HG03342 (cell line): Measurements from ENCODE around the gene CACNB4.
"Not testable (repeated sequence)": the region's sequence is repeated elsewhere in the genome, so short reads cannot be mapped to it uniquely, and the experiment has no call there.

Experiments
- ATAC-seq: cut with Tn5 transposase; IDR thresholded peaks from one replicate; pipeline ENCODE4 v1.9.1; 2021; ENCODE audit warnings: mild to moderate bottlenecking, moderate library complexity; ENCODE audit not compliant: unreplicated experiment

CACNB4 gene

DNA sequence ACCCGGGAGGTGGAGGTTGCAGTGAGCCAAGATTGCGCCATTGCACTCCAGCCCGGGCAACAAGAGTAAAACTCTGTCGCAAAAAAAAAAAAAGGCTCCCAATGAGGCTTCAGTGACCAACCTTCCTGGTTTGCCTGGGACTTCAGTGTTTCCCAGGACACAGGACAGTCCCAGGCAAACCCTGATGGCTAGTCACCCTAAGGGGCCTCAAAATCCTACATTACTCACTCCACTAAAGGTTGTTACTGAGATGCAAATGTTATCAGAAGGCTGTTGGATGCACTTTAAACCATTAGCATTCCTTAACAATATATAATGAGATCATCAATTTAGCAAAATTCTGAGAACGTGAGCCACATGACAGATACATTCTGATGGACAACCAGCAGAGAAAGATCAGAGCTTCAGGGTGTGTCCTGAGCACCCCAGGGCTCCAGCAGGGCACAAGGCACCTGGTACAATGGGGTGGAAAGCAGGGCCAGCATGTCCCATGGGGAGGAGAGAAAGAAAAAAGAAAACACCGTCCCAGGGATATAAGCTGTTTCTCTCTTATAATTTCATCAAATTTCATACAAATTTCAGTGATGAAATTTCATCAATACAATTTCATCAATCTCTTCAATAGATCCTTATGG is 152.5 kb downstream of the CACNB4 start:
- no peak for ATAC-seq

GRCh38 chr2:151945602-151946001 is 153.2 kb downstream of the CACNB4 start:
- no peak for ATAC-seq

GRCh38 chr2:151945186-151945585 is 153.7 kb downstream of the CACNB4 start:
- ATAC-seq: no peak

GRCh38 chr2:151943461-151943860 is 155.4 kb downstream of the CACNB4 start:
- no peak for ATAC-seq

DNA sequence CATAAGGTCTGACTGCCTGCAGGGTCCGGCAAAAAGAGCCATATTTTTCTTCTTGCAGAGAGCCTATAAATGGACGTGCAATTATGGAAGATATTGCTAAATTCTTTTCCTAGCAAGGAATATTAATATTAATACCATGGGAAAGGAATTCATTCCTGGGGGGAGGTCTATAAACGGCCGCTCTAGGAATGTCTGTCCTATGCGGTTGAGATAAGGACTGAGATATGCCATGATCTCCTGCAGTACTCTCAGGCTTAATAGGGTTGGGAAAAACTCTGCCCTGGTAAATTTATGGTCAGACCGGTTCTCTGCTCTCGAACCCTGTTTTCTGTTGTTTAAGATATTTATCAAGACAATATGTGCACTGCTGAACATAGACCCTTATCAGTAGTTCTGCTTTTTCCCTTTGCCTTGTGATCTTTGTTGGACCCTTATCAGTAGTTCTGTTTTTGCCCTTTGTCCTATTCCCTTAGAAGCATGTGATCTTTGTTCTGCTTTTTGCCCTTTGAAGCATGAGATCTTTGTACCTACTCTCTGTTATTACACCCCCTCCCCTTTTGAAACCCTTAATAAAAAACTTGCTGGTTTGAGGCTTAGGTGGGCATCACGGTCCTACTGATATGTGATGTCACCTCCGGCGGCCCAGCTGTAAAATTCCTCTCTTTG is 156.2 kb downstream of the CACNB4 start:
- not testable (repeated sequence) for ATAC-seq

DNA sequence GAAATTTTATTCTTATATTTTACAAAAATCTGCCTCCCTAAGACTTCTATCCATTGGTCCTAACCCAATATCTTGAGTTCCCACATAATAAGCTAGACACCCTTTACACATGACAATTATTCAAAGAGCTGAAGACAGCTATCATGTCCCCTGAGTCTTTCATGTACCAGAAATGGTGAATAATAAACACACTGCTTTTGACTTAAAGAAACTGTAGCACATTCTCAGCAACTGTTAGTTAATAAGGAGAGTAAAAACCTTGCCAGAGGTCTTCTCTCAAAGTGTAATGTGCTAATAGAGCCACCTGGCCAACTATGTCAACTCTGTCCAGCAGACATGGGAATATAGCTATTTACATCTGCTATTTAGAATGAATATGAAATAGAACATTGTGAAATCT is 160.9 kb downstream of the CACNB4 start:
- ATAC-seq: no peak

- no peak for ATAC-seq
These were observed 162.2 kb downstream of the CACNB4 start for GRCh38 chr2:151936626-151937025.

DNA sequence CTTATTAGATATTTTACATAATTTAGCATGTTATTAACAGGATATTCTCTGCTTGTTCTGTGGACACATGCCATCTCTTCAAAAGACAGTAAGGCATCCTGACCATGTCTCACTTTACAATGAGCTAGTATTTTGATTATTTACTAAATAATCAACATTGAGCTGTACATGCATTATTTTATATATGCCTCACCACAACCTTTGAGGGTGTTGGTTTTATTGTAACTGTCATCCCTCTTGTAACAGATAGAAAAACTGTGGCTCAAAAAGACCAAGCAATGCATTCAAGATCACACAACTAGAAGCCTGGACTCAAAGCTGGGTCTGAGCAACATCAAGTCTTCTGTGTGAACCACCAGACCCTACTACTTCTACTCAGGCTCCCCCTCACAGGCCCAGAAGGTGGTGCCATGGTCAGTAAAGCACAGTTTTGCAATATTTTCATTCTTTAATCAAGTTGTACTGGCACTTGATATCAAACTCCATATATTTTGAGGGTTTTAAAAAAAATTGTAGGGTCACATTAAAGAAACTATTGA is 165.5 kb downstream of the CACNB4 start:
- ATAC-seq: no peak

GRCh38 chr2:151931756-151932155 is 167.1 kb downstream of the CACNB4 start:
- no peak for ATAC-seq

DNA sequence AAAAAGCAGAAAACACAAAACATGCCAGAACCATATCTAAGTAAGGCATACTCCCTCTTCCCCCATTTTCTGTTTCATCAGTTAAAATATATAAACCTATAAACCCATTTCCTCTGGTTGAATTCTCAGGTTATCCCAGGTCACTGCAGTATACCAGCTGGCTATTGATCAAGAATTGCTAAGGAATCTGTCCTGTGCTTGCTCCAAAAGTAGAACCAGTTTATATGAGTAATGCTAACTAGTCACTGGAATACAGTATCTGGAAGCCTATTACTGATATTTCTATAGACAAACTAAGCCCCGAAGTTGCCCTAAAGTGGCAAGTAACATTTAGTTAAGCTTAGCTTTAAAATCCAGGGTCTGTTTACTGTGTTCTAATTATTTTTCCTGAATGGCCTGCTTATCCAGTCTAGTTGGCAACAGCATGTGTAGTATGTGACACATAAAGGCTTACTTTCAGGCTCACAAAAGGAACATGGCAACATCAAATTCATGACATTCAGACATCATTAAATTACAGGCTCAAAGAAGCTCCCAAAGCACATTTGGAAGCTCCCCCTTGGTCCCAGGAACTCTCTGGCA is 167.7 kb downstream of the CACNB4 start:
- no peak for ATAC-seq

DNA sequence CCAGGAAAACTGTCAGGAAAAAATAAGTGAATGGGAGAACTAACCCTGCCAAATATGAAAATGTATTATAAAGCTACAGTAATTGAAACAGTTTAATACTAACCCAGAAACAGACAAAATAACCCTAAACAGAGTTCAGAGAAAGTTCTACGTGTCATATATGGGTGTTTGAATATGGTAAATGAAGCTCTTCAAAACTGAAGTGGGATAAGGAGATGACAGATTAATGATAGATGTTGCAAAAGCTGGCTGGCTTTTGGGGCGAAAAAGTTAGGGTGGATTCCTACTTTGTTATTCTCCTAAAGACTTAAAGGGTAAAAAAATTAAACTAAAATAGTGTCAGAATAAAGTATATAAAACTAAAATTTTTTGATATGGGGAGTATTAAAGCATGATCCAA is 168.8 kb downstream of the CACNB4 start:
- no peak for ATAC-seq

DNA sequence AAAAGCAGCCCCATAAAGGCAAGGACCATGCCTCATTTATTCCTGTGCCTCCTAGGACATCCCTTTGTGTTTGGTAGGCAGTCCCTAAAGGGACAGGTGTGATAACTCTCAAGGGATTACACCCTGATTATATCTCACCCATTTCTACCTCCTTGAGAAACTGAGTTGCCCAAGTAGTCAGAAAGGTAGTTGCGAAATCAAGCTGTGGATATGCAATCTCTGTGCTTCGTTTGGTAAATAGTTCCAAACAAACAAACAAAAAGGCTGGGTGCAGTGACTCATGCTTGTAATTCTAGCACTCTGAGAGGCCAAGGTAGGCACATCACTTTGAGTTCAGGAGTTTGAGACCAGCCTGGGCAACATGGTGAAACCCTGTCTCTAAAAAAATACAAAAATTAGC is 170.5 kb downstream of the CACNB4 start:
- ATAC-seq: no peak

GRCh38 chr2:151927501-151928221 is 171.2 kb downstream of the CACNB4 start:
- ATAC-seq: no peak

- no peak for ATAC-seq
These were observed 175.8 kb downstream of the CACNB4 start for GRCh38 chr2:151922845-151923666.

- no peak for ATAC-seq
These were observed 179.1 kb downstream of the CACNB4 start for GRCh38 chr2:151919786-151920185.

DNA sequence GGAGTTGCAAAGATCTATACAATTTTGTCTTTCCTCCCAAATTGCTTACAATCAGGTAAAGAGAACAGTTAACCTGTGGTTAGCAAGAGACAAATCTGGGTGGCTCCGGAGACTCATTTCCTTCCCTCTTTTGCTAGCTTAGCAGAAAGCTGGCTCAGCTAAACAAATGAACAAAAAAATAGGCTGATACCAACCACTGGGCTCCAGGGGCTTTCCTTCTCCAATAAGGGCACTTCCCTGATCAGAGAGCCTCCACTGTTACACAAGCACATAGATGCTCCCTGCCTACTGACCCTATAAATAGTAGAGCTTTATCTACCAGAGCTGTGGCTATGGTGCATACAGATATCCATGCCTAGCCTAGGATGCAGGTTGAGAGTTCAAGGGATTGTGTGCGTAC is 180.5 kb downstream of the CACNB4 start:
- no peak for ATAC-seq

DNA sequence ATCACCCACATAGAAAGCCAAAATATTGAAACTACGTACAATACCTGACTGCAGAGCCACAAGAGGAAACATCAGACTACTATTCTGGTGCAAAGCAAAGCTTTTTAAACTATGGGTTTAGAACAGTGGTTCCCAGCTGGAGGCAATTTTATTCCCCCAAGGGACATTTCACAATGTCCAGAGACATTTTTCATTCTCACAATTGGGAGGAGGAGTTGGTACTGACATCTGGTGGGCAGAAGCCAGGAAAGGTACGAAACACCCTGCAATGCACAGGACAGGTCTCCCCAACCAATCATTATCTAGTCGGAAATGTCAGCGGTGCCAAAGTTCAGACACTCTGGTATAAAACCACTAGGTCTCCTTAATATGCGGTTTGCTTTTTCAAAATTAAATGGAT is 182.2 kb downstream of the CACNB4 start:
- ATAC-seq: no peak

DNA sequence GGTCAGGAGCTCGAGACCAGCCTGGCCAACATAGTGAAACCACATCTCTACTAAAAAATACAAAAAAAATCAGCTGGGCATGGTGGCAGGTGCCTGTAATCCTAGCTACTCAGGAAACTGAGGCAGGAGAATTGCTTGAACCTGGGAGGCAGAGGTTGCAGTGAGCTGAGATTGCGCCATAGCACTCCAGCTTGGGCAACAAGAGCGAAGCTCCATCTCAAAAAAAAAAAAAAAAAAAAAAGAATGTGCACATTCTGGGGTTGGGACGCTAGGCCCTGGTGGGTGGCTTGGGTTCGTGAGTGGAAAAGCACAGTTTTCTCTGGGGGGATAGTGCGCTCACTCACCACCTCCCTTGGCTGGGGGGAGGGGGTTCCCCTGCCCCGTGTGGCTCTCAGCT is 183.2 kb downstream of the CACNB4 start:
- ATAC-seq: not testable (repeated sequence)

DNA sequence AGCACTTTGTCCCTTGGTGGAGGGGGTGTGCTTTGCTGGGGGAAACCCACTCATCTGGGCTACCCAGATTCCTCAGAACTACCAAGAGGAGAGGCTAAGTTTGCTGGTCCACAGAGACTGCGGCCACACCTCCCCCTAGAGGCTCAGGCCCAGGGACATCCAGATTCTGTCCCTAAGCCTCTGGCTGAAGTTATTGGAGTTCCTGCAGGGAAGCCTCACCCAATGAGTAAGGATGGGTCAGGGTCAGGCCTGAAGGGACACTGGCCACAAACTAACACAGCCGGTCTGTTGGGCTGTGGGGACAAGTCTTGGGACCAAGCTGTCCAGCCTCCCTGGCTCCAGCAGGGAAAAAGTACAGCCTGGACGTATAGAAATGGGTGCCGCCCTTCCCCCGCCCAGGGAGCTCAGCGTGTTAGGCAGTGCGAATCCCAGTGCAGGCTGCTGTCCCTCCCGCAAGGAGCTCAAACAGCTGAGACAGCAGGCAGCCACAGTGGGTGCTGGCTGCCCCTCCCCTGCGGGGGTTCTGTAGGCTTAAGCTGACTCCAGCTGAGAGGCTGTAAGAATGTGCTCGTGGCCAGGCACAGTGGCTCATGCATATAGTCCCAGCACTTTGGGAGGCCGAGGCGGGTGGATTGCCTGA is 183.7 kb downstream of the CACNB4 start:
- no peak for ATAC-seq

DNA sequence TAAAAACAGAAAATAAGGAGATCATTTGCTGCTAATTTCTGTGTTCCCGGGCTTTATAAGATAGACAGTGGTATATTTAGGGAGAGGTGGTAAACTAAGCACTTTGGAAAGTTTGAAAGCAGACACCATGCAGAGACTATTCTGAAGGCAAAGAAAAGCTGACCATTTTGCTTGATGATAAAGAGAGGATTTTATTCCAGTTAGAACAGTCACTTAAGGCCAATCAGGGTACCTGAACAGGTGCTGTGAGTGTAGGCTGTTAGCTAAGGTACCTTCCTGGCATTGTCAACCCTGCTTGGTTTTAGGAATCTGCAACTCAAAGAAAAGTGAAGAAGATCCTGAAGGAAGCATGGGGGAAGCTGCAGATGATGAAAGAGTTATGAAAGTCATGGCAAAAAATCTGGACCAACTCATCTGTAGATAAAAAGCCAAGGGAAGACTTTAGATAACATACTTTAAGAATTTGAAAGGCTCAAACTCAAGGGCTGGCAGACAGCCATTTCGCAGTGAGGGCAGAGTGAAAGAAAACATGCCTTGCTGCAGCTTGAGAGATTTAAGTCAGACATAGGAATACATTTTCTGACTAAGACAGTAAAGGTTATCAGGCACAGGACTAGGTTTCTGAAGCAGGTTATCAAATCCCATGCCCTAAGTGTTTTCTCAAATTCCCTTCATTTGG is 190.5 kb downstream of the CACNB4 start:
- no peak for ATAC-seq
